Fibroblast of lung (primary cell): ENCODE measurements around the gene ENPP3. TPM values are rescaled to one million over a fixed set of nuclear protein-coding genes. Genes with fewer than 3 reads are reported as not detected.
"Not testable (repeated sequence)": the region's sequence is repeated elsewhere in the genome, so short reads cannot be mapped to it uniquely, and the experiment has no call there.

Source experiments
- DNase-seq, 2 donors: peaks; one replicate each; pipeline versions ENCODE4 v3.0.0 to v3.0.0-alpha.2; 2010; ENCODE audit warnings: low read depth in 2 of 2
- H2AFZ ChIP-seq: 2 replicates; pipeline ENCODE4 v1.5.1; 2012; ENCODE audit warnings: low read length, control low read depth, inconsistent platforms
- H3K27ac ChIP-seq: 2 replicates; pipeline ENCODE4 v1.5.1; 2011; ENCODE audit warnings: low read length, control low read depth; ENCODE audit not compliant: insufficient read depth
- H3K27me3 ChIP-seq: 2 replicates; pipeline ENCODE4 v1.5.1; 2011; ENCODE audit warnings: mild to moderate bottlenecking, low read length; ENCODE audit not compliant: control insufficient read depth, insufficient read depth
- H3K36me3 ChIP-seq: 2 replicates; pipeline ENCODE4 v1.5.1; 2011; ENCODE audit warnings: low read length; ENCODE audit not compliant: control insufficient read depth, insufficient read depth
- H3K4me1 ChIP-seq: 2 replicates; pipeline ENCODE4 v1.5.1; 2011; ENCODE audit warnings: low read length; ENCODE audit not compliant: control insufficient read depth, insufficient read depth; ENCODE audit errors: extremely low read depth
- H3K4me2 ChIP-seq: 2 replicates; pipeline ENCODE4 v1.5.1; 2011; ENCODE audit warnings: low read length, control low read depth; ENCODE audit not compliant: insufficient read depth; ENCODE audit errors: extremely low read depth
- H3K4me3 ChIP-seq, 4 experiments: fragments of 200-600 bp in 1 of 4; sonication (generic) in 1 of 4; replicated peaks in 1 of 4; 2 replicates each; pipeline ENCODE4 v1.5.1; 2011 to 2016; ENCODE audit warnings: low read length in 4 of 4, low read depth in 3 of 4, mild to moderate bottlenecking in 3 of 4, control low read depth in 2 of 4, inconsistent platforms in 1 of 4, mixed read lengths in 1 of 4; ENCODE audit not compliant: insufficient read depth in 1 of 4; ENCODE audit errors: control extremely low read depth in 1 of 4
- H3K79me2 ChIP-seq: 2 replicates; pipeline ENCODE4 v1.5.1; 2012; ENCODE audit warnings: mild to moderate bottlenecking, low read length, inconsistent platforms; ENCODE audit not compliant: control insufficient read depth, insufficient read depth
- H3K9ac ChIP-seq: 2 replicates; pipeline ENCODE4 v1.5.1; 2011; ENCODE audit warnings: mild to moderate bottlenecking, low read length, control low read depth; ENCODE audit not compliant: insufficient read depth
- H3K9me3 ChIP-seq: 2 replicates; pipeline ENCODE4 v1.5.1; 2012; ENCODE audit warnings: low read depth, low read length; ENCODE audit not compliant: control insufficient read depth, insufficient read depth
- H4K20me1 ChIP-seq: 2 replicates; pipeline ENCODE4 v1.5.1; 2011; ENCODE audit warnings: low read length; ENCODE audit not compliant: control insufficient read depth, insufficient read depth; ENCODE audit errors: extremely low read depth
- CTCF ChIP-seq, 2 donors: IDR thresholded peaks in 1 of 2; conservative IDR thresholded peaks in 1 of 2; 1 replicate in 1 of 2; 2 replicates in 1 of 2; pipeline ENCODE4 v1.5.1; 2011 to 2012; ENCODE audit warnings: low read length in 2 of 2, control low read depth in 1 of 2, inconsistent platforms in 1 of 2, low read depth in 1 of 2, mild to moderate bottlenecking in 1 of 2
- EZH2 ChIP-seq: IDR thresholded peaks from 2 replicates; pipeline ENCODE4 v1.5.1; 2012; ENCODE audit warnings: low read length, control low read depth, mild to moderate bottlenecking; ENCODE audit errors: missing control alignments
- polyA plus RNA-seq, 2 donors: library from polyadenylated mRNA; depleted of rRNA in 1 of 2; stranded (reverse) in 1 of 2; unstranded in 1 of 2; fragments of >200 nt; gene quantifications; 2 replicates each; pipeline ENCODE4 v1.2.1, GENCODE V29; 2011 to 2012; ENCODE audit warnings: missing spikeins in 1 of 2
- total RNA-seq: library from RNA; depleted of rRNA; stranded (reverse); fragments of >200 nt; gene quantifications from 2 replicates; pipeline ENCODE4 v1.2.1, GENCODE V29; 2014

Gene ENPP3
- total and polyA plus RNA-seq, 2 donors (not counting 1 experiment from before 2014, with no cell fraction given) = 0.06 to 0.17 TPM

DNA sequence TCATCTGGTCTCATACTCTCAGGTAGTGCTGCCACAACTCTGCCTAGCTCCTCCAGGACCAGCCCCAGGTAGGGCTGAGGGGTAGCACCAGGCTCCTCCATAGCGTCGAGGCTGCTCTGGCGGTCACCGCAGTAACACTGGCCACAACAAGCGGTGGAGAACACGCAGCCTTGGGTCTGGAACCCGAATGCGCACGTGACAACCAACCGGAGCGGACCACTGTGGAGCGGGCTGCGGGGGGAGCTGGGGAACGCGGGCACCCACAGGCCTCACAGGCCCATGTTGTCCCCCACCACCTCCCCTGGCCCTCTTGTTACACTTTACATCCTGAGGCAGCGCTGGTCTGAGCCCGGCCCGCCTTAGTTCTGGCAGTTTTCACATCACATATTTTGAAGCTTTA lies 73.8 kb downstream of the ENPP3 start, which contains the start of gene CTAGE9:
Gene CTAGE9 (minus strand): TSS at position 101 of the 400 bp plus-strand sequence. CDS start 0 bp downstream, at position 101.
- H2AFZ ChIP-seq, H4K20me1 ChIP-seq, H3K9me3 ChIP-seq: not testable (repeated sequence)

GRCh38 chr6:131715567-131715966 lies 78.5 kb downstream of the ENPP3 start:
- H3K36me3 ChIP-seq, H3K27me3 ChIP-seq, H4K20me1 ChIP-seq, H3K9me3 ChIP-seq, DNase-seq, H3K27ac ChIP-seq, H3K9ac ChIP-seq, H3K4me1 ChIP-seq, H3K4me3 ChIP-seq, H3K4me2 ChIP-seq, H2AFZ ChIP-seq, H3K79me2 ChIP-seq: not testable (repeated sequence)

More for the DNA sequence above, 73.8 kb downstream of the ENPP3 start, which contains the start of gene CTAGE9:
- H3K4me3 ChIP-seq, H3K9ac ChIP-seq, H3K4me1 ChIP-seq, H3K27ac ChIP-seq, H3K4me2 ChIP-seq, H3K27me3 ChIP-seq, H3K79me2 ChIP-seq, H3K36me3 ChIP-seq, DNase-seq: not testable (repeated sequence)

- no peak overlapping the region for H2AFZ ChIP-seq
- H3K27me3 ChIP-seq = no peaks in the 10 kb centered on the region
- TF ChIP-seq CTCF (conservative IDR thresholded peaks at IDR 0.05 in 1 of 2, IDR thresholded peaks at IDR 0.05 in 1 of 2; ENCODE audit: low read depth in 1 of 2, low read length in 2 of 2) (no peak), EZH2 (no peak)
These were observed 80.9 kb downstream of the ENPP3 start for GRCh38 chr6:131717836-131718542.

DNA sequence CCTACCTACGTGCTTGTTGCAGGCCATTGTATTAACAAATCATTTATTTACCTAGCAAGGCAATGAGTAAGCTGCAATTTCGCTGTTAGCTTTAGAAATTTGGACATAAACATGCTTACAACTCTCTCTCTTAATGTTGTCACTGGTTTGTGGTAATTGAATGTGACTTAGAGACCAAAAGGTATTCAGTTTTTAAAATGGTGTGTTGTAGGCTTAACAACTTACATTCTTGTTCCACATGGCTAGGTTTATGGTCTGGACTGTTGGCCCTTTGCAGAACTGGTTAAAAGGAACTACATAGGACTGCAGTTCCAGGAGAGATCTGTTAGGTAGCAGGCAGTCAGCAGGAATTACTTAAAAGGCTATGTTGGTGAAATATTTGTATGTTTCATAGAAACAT lies 84.1 kb downstream of the ENPP3 start:
- H3K4me1 ChIP-seq = no peaks in the 10 kb centered on the region
- H3K9ac ChIP-seq = no peak overlapping the region
- H2AFZ ChIP-seq = no peak overlapping the region
- no peaks in the 10 kb centered on the region for H3K36me3 ChIP-seq
- no peak for DNase-seq
- no peaks in the 10 kb centered on the region for H3K9me3 ChIP-seq
- no peak overlapping the region for H3K4me3 ChIP-seq
- H3K79me2 ChIP-seq = no peaks in the 10 kb centered on the region
- no peak for TF ChIP-seq EZH2
- TF ChIP-seq CTCF (conservative IDR thresholded peaks at IDR 0.05 in 1 of 2, IDR thresholded peaks at IDR 0.05 in 1 of 2; ENCODE audit: low read depth in 1 of 2, low read length in 2 of 2) = no peak
- no peaks in the 10 kb centered on the region for H3K27me3 ChIP-seq
- H3K4me2 ChIP-seq = no peak overlapping the region
- no peaks in the 10 kb centered on the region for H4K20me1 ChIP-seq
- no peak overlapping the region for H3K27ac ChIP-seq

More at GRCh38 chr6:131717836-131718542, 80.9 kb downstream of the ENPP3 start:
- Histone ChIP-seq H4K20me1 (no peaks in the 10 kb centered on the region), H3K9me3 (no peaks in the 10 kb centered on the region), H3K9ac (no peak overlapping the region), H3K79me2 (no peaks in the 10 kb centered on the region), H3K4me2 (no peak overlapping the region), H3K27ac (no peak overlapping the region), H3K36me3 (no peaks in the 10 kb centered on the region), H3K4me1 (no peaks in the 10 kb centered on the region), H3K4me3 (no peak overlapping the region)
- no peak for DNase-seq
